Measurements from ENCODE around the gene PBRM1.

DNA sequence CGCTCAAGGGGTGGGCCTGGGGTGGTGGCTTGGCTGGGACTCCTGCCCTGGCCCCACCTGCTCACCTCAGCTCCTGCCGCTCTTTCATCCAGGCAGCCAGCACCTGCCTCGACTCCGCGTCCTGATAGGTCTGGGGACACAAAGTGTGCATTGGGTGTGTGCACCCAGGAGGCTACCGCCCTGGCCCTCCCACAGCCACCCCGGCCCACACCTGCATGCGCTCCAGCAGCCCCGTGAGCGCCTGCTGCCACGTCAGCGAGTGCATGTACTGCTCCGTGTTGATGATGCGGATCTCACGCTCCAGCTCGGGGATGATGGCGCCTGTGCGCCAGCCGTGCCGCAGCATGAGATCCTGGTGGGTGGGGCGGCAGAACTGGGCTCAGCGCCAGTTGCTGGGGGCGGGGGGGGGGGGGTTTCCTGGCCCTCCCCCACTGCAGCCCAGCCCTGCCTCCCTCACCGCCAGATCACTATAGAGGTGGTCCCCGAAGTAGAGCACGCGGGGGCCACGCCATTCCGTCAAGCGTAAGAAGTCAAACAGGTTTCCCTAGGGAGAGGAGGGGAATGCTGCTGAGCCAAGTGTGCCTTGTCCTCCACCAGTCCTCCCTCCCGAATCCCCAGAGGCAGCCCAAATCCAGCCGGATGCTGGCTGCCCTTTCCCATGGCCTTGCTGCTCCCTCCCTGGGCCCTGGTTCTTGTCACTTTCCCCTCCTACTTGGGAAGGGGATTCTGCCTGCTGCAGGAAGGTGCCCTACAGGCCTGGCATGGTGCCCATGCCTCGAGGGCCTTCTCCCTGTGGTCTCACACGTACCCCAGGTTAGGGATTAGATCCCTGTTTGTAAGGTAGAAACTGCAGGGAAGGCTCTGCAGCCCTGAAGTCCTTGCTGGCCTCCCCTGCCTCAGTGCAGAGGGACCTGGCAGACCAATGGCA is 160.7 kb downstream of the PBRM1 start:
- no peak for TF ChIP-seq POLR2A (IDR thresholded peaks at IDR 0.05)
- TF ChIP-seq, protein P1, sequence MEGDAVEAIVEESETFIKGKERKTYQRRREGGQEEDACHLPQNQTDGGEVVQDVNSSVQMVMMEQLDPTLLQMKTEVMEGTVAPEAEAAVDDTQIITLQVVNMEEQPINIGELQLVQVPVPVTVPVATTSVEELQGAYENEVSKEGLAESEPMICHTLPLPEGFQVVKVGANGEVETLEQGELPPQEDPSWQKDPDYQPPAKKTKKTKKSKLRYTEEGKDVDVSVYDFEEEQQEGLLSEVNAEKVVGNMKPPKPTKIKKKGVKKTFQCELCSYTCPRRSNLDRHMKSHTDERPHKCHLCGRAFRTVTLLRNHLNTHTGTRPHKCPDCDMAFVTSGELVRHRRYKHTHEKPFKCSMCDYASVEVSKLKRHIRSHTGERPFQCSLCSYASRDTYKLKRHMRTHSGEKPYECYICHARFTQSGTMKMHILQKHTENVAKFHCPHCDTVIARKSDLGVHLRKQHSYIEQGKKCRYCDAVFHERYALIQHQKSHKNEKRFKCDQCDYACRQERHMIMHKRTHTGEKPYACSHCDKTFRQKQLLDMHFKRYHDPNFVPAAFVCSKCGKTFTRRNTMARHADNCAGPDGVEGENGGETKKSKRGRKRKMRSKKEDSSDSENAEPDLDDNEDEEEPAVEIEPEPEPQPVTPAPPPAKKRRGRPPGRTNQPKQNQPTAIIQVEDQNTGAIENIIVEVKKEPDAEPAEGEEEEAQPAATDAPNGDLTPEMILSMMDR (IDR thresholded peaks at IDR 0.05) = no peak

Measured in suprapubic skin (tissue), 3 donors.